GM12874 (cell line): ENCODE measurements around the gene SCAND1.

Experiments
- CTCF ChIP-seq: IDR thresholded peaks from 2 replicates; pipeline ENCODE4 v1.5.1; 2011; ENCODE audit warnings: low read depth, mild to moderate bottlenecking, control low read depth, low read length, moderate library complexity; ENCODE audit not compliant: insufficient read depth

Gene SCAND1

GRCh38 chr20:35985806-35986205 lies 31.5 kb upstream of the SCAND1 start:
- no peak for TF ChIP-seq CTCF

- TF ChIP-seq CTCF = no peak
Observed at GRCh38 chr20:35984382-35984781, 30.1 kb upstream of the SCAND1 start.

- no peak for TF ChIP-seq CTCF
Observed at GRCh38 chr20:35981969-35982368, 27.7 kb upstream of the SCAND1 start.

GRCh38 chr20:35979544-35979943 lies 25.2 kb upstream of the SCAND1 start:
- TF ChIP-seq CTCF = no peak

- no peak for TF ChIP-seq CTCF
Observed at GRCh38 chr20:35978041-35978513, 23.8 kb upstream of the SCAND1 start.

GRCh38 chr20:35975576-35976373 lies 21.5 kb upstream of the SCAND1 start:
- no peak for TF ChIP-seq CTCF

GRCh38 chr20:35974256-35974655 lies 20.0 kb upstream of the SCAND1 start:
- TF ChIP-seq CTCF = no peak

- no peak for TF ChIP-seq CTCF
Observed at GRCh38 chr20:35972462-35972861, 18.2 kb upstream of the SCAND1 start.
